K562 (cell line): ENCODE results near the gene RFX3. TPM values are rescaled to one million over a fixed set of nuclear protein-coding genes. Genes with fewer than 3 reads are reported as not detected.

Experiments used
- ATAC-seq: fragments of 200-7000 bp; cut with Tn5 transposase; 3 replicates; pipeline ENCODE4 v1.9.1; 2020; ENCODE audit warnings: moderate library complexity
- BruUV-seq: library from RNA; stranded (reverse); fragments of 400-500 nt; replicated peaks from 2 replicates; lab custom pipeline; 2021; lab: Mats Ljungman, UMichigan
- CTCF ChIA-PET: fragments of 300-600 bp; formaldehyde crosslinking; extraction: SDS; loops from one replicate; lab custom pipeline; 2021; ENCODE audit warnings: low intra/inter-chr PET ratio; lab: Yijun Ruan, JAX
- POLR2A ChIA-PET: fragments of 300-600, 350-650 bp; sonication (Branson Sonifier 250); formaldehyde crosslinking; extraction: SDS; loops from one replicate; lab custom pipeline; 2021; ENCODE audit warnings: antibody characterized with exemption, inconsistent platforms; lab: Yijun Ruan, JAX
- DNase-seq, 4 experiments: peaks; one replicate each; pipeline versions ENCODE4 v3.0.0 to v3.0.0-alpha.2; 2011 to 2018; ENCODE audit warnings: low spot score in 3 of 4, mixed read lengths in 3 of 4; ENCODE audit errors: extremely low read depth in 1 of 4
- FAIRE-seq: peaks from 2 replicates; lab custom pipeline; 2011; peaks lifted over from hg19 to GRCh38; lab: Jason Lieb, UNC
- H2AFZ ChIP-seq: 2 replicates; pipeline ENCODE4 v1.6.0; 2011; ENCODE audit warnings: low read depth, low read length, control low read depth, inconsistent platforms
- H3K27ac ChIP-seq: fragments of 200-600 bp; 3 replicates; pipeline ENCODE4 v1.8.0; 2011; ENCODE audit warnings: low read depth, mild to moderate bottlenecking, control low read depth, inconsistent platforms, low read length, moderate library complexity, mixed read lengths; ENCODE audit errors: extremely low read depth
- H3K27me3 ChIP-seq, 2 experiments: fragments of 300-600 bp in 1 of 2; 2 replicates in 1 of 2; 3 replicates in 1 of 2; pipeline versions ENCODE4 v1.6.0 to v1.8.0; 2011; ENCODE audit warnings: inconsistent platforms in 2 of 2, low read length in 2 of 2, mild to moderate bottlenecking in 1 of 2, mixed read lengths in 1 of 2, moderate library complexity in 1 of 2; ENCODE audit not compliant: control insufficient read depth in 2 of 2, insufficient read depth in 2 of 2
- H3K36me3 ChIP-seq: fragments of 300-600 bp; 3 replicates; pipeline ENCODE4 v1.8.0; 2011; ENCODE audit warnings: mild to moderate bottlenecking, low read length, inconsistent platforms; ENCODE audit not compliant: control insufficient read depth, insufficient read depth
- H3K4me1 ChIP-seq, 2 experiments: fragments of 200-600 bp in 1 of 2; replicated peaks in 1 of 2; 2 replicates in 1 of 2; 3 replicates in 1 of 2; pipeline versions ENCODE4 v1.5.1 to v1.8.0; 2011; ENCODE audit warnings: inconsistent platforms in 2 of 2, low read length in 2 of 2, mild to moderate bottlenecking in 1 of 2, mixed read lengths in 1 of 2, moderate library complexity in 1 of 2; ENCODE audit not compliant: control insufficient read depth in 2 of 2, insufficient read depth in 2 of 2
- H3K4me2 ChIP-seq: 2 replicates; pipeline ENCODE4 v1.6.1; 2011; ENCODE audit warnings: low read length, control low read depth, inconsistent platforms, mixed read lengths; ENCODE audit not compliant: insufficient read depth
- H3K4me3 ChIP-seq: fragments of 200-600 bp; sonication (generic), shearing (Covaris generic); 2 replicates; pipeline ENCODE4 v1.5.1; 2016; ENCODE audit warnings: control low read depth, inconsistent platforms
- H3K79me2 ChIP-seq: fragments of 200-600 bp; 3 replicates; pipeline ENCODE4 v1.8.0; 2011; ENCODE audit warnings: low read length, inconsistent platforms; ENCODE audit not compliant: control insufficient read depth, insufficient read depth
- H3K9ac ChIP-seq, 2 experiments: 2 replicates each; pipeline versions ENCODE4 v1.6.0 to v1.6.1; 2011; ENCODE audit warnings: low read depth in 2 of 2, low read length in 2 of 2, control low read depth in 1 of 2, inconsistent platforms in 1 of 2, mild to moderate bottlenecking in 1 of 2, mixed read lengths in 1 of 2; ENCODE audit not compliant: insufficient read depth in 1 of 2
- H3K9me1 ChIP-seq: one replicate; pipeline ENCODE4 v1.6.0; 2011; ENCODE audit warnings: inconsistent platforms, mild to moderate bottlenecking, low read length, moderate library complexity; ENCODE audit not compliant: control insufficient read depth, insufficient read depth
- H3K9me3 ChIP-seq: replicated peaks from 2 replicates; pipeline ENCODE4 v1.5.1; 2011; ENCODE audit warnings: low read depth, low read length, inconsistent platforms; ENCODE audit not compliant: control insufficient read depth, insufficient read depth
- H4K20me1 ChIP-seq: replicated peaks from 2 replicates; pipeline ENCODE4 v1.6.1; 2011; ENCODE audit warnings: low read length, inconsistent platforms, mixed read lengths; ENCODE audit not compliant: control insufficient read depth, insufficient read depth
- FOXA3 ChIP-seq, 2 experiments: fragments of 450-650 bp in 1 of 2; sonication (generic) in 1 of 2; formaldehyde crosslinking; IDR thresholded peaks in 1 of 2; conservative IDR thresholded peaks in 1 of 2; 2 replicates each; pipeline versions ENCODE4 v1.4.0 to v1.8.0; 2020 to 2022; ENCODE audit warnings: mild to moderate bottlenecking in 2 of 2, missing genetic modification reagents in 1 of 2
- MAZ ChIP-seq, 2 experiments: fragments of 450-650 bp in 1 of 2; sonication (generic) in 1 of 2; formaldehyde crosslinking; IDR thresholded peaks in 1 of 2; conservative IDR thresholded peaks in 1 of 2; 2 replicates each; pipeline versions ENCODE4 v1.4.0 to v1.5.0; 2020; ENCODE audit warnings: mild to moderate bottlenecking in 1 of 2, missing genetic modification reagents in 1 of 2
- NCOR1 ChIP-seq: fragments of 450-650 bp; IDR thresholded peaks from 2 replicates; pipeline ENCODE4 v1.6.1; 2016; ENCODE audit warnings: mild to moderate bottlenecking, moderate library complexity
- ZKSCAN8 ChIP-seq: fragments of 200-800 bp; sonication (Bioruptor generic); IDR thresholded peaks from 2 replicates; pipeline ENCODE4 v1.6.1; 2016; ENCODE audit warnings: missing genetic modification characterization, missing compliant biosample characterization
- ZNF766 ChIP-seq: fragments of 200-800 bp; sonication (Bioruptor generic); conservative IDR thresholded peaks from 2 replicates; pipeline ENCODE4 v1.6.1; 2016; ENCODE audit warnings: missing genetic modification characterization, missing compliant biosample characterization
- WGBS: fragments of 100-300 bp; shearing (Covaris generic); methylation state at CpG from one replicate; pipeline ENCODE4 v1.1.6; 2016; ENCODE audit warnings: low coverage, mixed read lengths; ENCODE audit not compliant: insufficient coverage; ENCODE audit errors: missing lambda C conversion rate; 5-methylcytosine and 5-hydroxymethylcytosine counted together
- in situ Hi-C: fragments of 300-500 bp; cut with MboI; formaldehyde crosslinking; loops from 4 replicates; pipeline ENCODE4 v1.15.0; 2018; ENCODE audit warnings: inconsistent platforms, mixed read lengths
- intact Hi-C: fragments of 100-400 bp; cut with micrococcal nuclease; formaldehyde crosslinking; loops from 2 replicates; pipeline ENCODE4 v1.14.2; 2022
- polyA plus RNA-seq, 8 experiments: library from polyadenylated mRNA; depleted of rRNA in 4 of 8; stranded (reverse) in 5 of 8; unstranded in 3 of 8; fragments of >200 nt; fragmentation: Nextera tagmentation in 2 of 8; fragmentation: Illumina TruSeq in 1 of 8; extraction: Ambion mirVana in 2 of 8; extraction: Trizol in 1 of 8; gene quantifications; 2 replicates each; pipeline versions ENCODE4 v1.2.1 to v1.2.3, GENCODE V29; 2011 to 2014; ENCODE audit warnings: inconsistent platforms in 1 of 8, missing spikeins in 1 of 8
- total RNA-seq, 7 experiments: library from RNA; depleted of rRNA in 6 of 7; stranded (reverse); fragments of >200 nt in 6 of 7; fragmentation: Illumina TruSeq in 2 of 7; extraction: Trizol in 2 of 7; gene quantifications; 2 replicates each; pipeline versions ENCODE4 v1.2.1 to v1.2.3, GENCODE V29; 2011 to 2021; ENCODE audit warnings: low replicate concordance in 1 of 7
- TF ChIP-seq, protein P1 (sequence below), 2 experiments: fragments of 450-650 bp; conservative IDR thresholded peaks; 2 replicates each; pipeline ENCODE4 v1.6.1; 2017; ENCODE audit warnings: mild to moderate bottlenecking in 2 of 2, moderate library complexity in 2 of 2
- TF ChIP-seq, protein P2 (sequence below): fragments of 450-650 bp; IDR thresholded peaks from 2 replicates; pipeline ENCODE4 v1.6.1; 2016; ENCODE audit warnings: mild to moderate bottlenecking
- TF ChIP-seq, protein P3 (sequence below), 2 experiments: fragments of 450-650 bp; formaldehyde crosslinking in 1 of 2; IDR thresholded peaks; 2 replicates each; pipeline versions ENCODE4 v1.4.0 to v1.6.1; 2014 to 2020; ENCODE audit warnings: mild to moderate bottlenecking in 2 of 2, borderline replicate concordance in 1 of 2, low read depth in 1 of 2

RFX3 gene
- total and polyA plus RNA-seq, 9 of the 15 experiments (the other 6 are each of a cell fraction or from before 2014, with no cell fraction given), result 0.86 to 4.9 (median 2.0) TPM

DNA sequence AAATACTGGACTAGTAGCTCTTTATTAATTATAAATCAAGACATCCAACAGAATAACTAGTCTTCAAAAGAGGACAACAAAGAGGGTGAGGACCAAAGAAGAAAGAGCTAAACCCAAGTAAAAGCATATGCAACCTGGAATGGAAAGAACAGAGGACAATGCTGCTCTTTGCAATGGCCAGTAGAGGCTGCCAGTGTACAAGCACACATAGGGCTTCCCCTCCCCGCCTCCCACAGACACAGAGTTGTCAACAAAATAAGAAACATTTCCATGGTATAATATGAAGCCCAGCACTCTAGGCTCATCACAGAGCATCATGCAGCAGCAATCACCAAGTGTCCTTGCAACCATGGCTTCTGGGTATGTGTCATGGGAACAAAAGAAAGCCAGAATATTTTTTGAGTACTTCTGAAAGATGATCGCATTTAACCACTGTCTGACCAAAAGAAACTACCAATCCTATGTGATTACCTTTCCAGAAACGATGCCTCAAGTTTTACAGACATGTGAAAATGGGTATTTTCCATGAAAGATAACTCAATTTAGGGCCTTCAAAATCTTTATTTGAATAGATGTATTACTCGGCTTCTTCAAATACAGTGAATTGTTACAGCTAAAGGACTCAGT, 58.1 kb downstream of the RFX3 start:
- no peak overlapping the region for H3K4me2 ChIP-seq
- TF ChIP-seq MAZ (CRISPR knock-in tag; conservative IDR thresholded peaks at IDR 0.05 in 1 of 2, IDR thresholded peaks at IDR 0.05 in 1 of 2) (peak in 1 of 2 experiments; percentile 36; a peak in 1 of 4 replicates), NCOR1 (no peak), FOXA3 (CRISPR knock-in tag; conservative IDR thresholded peaks at IDR 0.05 in 1 of 2, IDR thresholded peaks at IDR 0.05 in 1 of 2) (no peak), ZKSCAN8 (CRISPR knock-in tag) (no peak), ZNF766 (CRISPR knock-in tag) (no peak)
- TF ChIP-seq, protein P1, sequence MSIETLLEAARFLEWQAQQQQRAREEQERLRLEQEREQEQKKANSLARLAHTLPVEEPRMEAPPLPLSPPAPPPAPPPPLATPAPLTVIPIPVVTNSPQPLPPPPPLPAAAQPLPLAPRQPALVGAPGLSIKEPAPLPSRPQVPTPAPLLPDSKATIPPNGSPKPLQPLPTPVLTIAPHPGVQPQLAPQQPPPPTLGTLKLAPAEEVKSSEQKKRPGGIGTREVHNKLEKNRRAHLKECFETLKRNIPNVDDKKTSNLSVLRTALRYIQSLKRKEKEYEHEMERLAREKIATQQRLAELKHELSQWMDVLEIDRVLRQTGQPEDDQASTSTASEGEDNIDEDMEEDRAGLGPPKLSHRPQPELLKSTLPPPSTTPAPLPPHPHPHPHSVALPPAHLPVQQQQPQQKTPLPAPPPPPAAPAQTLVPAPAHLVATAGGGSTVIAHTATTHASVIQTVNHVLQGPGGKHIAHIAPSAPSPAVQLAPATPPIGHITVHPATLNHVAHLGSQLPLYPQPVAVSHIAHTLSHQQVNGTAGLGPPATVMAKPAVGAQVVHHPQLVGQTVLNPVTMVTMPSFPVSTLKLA (conservative IDR thresholded peaks at IDR 0.05), result no peak
- TF ChIP-seq, protein P2, sequence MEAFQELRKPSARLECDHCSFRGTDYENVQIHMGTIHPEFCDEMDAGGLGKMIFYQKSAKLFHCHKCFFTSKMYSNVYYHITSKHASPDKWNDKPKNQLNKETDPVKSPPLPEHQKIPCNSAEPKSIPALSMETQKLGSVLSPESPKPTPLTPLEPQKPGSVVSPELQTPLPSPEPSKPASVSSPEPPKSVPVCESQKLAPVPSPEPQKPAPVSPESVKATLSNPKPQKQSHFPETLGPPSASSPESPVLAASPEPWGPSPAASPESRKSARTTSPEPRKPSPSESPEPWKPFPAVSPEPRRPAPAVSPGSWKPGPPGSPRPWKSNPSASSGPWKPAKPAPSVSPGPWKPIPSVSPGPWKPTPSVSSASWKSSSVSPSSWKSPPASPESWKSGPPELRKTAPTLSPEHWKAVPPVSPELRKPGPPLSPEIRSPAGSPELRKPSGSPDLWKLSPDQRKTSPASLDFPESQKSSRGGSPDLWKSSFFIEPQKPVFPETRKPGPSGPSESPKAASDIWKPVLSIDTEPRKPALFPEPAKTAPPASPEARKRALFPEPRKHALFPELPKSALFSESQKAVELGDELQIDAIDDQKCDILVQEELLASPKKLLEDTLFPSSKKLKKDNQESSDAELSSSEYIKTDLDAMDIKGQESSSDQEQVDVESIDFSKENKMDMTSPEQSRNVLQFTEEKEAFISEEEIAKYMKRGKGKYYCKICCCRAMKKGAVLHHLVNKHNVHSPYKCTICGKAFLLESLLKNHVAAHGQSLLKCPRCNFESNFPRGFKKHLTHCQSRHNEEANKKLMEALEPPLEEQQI, result no peak
- TF ChIP-seq, protein P3, sequence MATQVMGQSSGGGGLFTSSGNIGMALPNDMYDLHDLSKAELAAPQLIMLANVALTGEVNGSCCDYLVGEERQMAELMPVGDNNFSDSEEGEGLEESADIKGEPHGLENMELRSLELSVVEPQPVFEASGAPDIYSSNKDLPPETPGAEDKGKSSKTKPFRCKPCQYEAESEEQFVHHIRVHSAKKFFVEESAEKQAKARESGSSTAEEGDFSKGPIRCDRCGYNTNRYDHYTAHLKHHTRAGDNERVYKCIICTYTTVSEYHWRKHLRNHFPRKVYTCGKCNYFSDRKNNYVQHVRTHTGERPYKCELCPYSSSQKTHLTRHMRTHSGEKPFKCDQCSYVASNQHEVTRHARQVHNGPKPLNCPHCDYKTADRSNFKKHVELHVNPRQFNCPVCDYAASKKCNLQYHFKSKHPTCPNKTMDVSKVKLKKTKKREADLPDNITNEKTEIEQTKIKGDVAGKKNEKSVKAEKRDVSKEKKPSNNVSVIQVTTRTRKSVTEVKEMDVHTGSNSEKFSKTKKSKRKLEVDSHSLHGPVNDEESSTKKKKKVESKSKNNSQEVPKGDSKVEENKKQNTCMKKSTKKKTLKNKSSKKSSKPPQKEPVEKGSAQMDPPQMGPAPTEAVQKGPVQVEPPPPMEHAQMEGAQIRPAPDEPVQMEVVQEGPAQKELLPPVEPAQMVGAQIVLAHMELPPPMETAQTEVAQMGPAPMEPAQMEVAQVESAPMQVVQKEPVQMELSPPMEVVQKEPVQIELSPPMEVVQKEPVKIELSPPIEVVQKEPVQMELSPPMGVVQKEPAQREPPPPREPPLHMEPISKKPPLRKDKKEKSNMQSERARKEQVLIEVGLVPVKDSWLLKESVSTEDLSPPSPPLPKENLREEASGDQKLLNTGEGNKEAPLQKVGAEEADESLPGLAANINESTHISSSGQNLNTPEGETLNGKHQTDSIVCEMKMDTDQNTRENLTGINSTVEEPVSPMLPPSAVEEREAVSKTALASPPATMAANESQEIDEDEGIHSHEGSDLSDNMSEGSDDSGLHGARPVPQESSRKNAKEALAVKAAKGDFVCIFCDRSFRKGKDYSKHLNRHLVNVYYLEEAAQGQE (IDR thresholded peaks at IDR 0.05; ENCODE audit: borderline replicate concordance), result peak; percentile 65; the same call in 1 of the 2 replicates
- TF ChIP-seq, protein P3 (CRISPR knock-in tag; IDR thresholded peaks at IDR 0.05; ENCODE audit: low read depth), result no peak

More for the DNA sequence above, 58.1 kb downstream of the RFX3 start:
- no peaks in the 10 kb centered on the region for H3K36me3 ChIP-seq
- FAIRE-seq (peak; percentile 76), ATAC-seq (peak; percentile 99), DNase-seq (peak; percentile 9 to 70 (median 26))
- intact Hi-C loops (loop anchor here (1.0 to 10.0 kb wide), 5 partner anchors 57 to 650 kb away; no protein-coding TSS in a partner anchor), in situ Hi-C loops (loop anchor here (25.0 kb wide), 2 partner anchors 220 to 645 kb away; no protein-coding TSS in a partner anchor)
- H3K79me2 ChIP-seq, result no peaks in the 10 kb centered on the region
- POLR2A ChIA-PET, result no interaction called here
- H4K20me1 ChIP-seq, result no peaks in the 10 kb centered on the region
- no peak overlapping the region for H2AFZ ChIP-seq
- CTCF ChIA-PET, result no interaction called here
- BruUV-seq, result no TSS peak
- no peaks in the 10 kb centered on the region for H3K9me3 ChIP-seq
- no peaks in the 10 kb centered on the region; a peak in 2 of 5 replicates for H3K4me1 ChIP-seq
- H3K27me3 ChIP-seq, result no peaks in the 10 kb centered on the region
- 47% methylated on average over 4 of the region's 4 CpGs for WGBS
- no peak overlapping the region for H3K9ac ChIP-seq
- H3K27ac ChIP-seq, result no peak overlapping the region
- no peaks in the 10 kb centered on the region for H3K9me1 ChIP-seq
- H3K4me3 ChIP-seq, result no peak overlapping the region
